ENCODE measurements around the gene DOCK9.

The DOCK9 gene

DNA sequence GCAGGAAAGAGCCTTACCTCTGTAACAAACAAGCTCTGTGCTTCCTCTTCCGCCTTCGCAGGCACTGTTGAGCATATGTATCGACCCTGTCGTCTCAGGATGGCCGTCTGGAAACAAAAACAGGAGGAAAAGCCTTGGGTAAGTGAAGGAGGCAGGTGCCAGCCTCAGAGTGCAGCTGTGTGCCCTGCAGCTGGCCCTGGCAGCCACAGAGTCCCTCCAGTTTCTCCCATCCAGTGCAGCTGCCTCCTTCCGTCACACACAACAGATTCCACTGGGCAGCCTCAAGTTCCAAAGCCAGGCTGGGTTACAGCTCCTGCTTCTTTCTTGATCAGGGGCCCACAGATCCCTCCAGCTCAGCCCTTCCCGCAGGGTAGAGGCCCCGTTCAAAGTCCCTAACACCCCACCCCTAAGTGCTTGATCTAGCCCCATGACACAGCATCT, 47.7 kb downstream of the DOCK9 start:
- DNase-seq (ENCODE audit: low read depth), result no peak
- no peak overlapping the region for H3K4me3 ChIP-seq (ENCODE audit: low read depth, low read length)
- TF ChIP-seq, protein P1, sequence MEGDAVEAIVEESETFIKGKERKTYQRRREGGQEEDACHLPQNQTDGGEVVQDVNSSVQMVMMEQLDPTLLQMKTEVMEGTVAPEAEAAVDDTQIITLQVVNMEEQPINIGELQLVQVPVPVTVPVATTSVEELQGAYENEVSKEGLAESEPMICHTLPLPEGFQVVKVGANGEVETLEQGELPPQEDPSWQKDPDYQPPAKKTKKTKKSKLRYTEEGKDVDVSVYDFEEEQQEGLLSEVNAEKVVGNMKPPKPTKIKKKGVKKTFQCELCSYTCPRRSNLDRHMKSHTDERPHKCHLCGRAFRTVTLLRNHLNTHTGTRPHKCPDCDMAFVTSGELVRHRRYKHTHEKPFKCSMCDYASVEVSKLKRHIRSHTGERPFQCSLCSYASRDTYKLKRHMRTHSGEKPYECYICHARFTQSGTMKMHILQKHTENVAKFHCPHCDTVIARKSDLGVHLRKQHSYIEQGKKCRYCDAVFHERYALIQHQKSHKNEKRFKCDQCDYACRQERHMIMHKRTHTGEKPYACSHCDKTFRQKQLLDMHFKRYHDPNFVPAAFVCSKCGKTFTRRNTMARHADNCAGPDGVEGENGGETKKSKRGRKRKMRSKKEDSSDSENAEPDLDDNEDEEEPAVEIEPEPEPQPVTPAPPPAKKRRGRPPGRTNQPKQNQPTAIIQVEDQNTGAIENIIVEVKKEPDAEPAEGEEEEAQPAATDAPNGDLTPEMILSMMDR (IDR thresholded peaks at IDR 0.05; ENCODE audit: low read depth, low read length, missing control alignments), result no peak
- in situ Hi-C loops (cut with HindIII; ENCODE audit: low sequenced_read_pairs), result no loop called here

DNA sequence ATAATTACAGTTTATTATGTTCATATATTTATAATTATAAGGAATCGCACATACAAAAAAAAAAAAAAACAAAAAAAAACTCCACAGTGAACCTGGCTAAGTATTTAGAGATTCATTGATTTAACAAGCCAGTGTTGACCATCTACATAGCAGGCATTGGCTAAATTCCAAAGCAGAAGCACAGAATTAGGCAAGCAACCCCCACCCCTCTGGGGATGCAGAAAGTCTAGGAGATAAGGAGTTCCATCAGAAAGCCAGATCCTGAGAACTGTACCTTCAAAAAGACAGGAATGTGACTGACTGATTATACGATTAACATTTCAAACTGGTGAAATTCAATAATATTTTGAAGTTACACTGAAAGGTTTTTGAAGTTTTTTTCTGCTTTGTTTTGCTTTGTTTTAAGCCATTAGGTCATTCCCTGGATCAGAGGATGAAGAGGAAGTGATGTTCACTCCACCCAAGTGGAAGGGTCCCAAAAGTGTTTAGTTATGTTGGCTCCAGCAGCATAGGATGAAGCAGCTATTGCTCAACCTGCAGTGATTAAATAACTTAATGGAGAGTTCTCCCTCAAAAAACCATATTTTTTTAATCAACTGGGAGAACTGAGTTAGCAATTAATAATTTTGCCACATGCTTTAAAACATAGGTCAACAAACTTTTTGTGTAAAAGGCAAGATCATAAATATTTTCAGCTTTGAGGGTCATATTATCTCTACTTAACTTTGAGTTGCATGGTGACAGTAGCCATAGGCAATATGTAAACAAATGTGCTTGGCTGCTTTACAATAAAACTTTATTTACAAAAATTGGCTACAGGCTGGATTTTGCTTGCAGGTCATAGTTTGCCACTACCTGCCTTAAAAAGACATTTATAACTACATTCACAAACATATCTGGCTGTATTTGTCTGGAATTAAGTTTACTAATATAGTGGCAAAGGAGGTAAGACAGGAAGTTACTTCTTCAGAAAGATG, 49.6 kb downstream of the DOCK9 start:
- no peak overlapping the region for H3K4me3 ChIP-seq (ENCODE audit: low read depth, low read length)
- TF ChIP-seq, protein P1 (IDR thresholded peaks at IDR 0.05; ENCODE audit: low read depth, low read length, missing control alignments), result no peak
- in situ Hi-C loops (cut with HindIII; ENCODE audit: low sequenced_read_pairs), result no loop called here
- no peak for DNase-seq (ENCODE audit: low read depth)

DNA sequence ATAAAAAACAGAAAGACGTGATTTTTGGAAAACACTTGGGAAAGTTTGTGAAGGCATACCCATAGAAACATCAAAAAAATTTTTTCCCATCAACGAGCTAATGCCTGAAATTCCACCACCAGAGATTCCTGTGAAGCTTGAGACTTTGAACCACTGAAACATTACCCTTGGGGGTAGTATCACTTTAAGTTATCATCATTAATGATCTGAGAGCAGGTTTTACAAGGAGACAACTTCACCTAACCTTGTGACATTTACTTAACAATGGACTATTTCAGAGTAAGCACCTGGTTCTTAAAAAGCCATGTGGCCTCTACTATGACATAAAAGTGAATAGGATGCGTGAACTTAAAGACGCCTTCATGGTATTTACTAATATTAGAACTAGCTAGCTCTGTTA, 51.9 kb downstream of the DOCK9 start:
- DNase-seq (ENCODE audit: low read depth), result no peak
- TF ChIP-seq, protein P1 (IDR thresholded peaks at IDR 0.05; ENCODE audit: low read depth, low read length, missing control alignments), result no peak
- in situ Hi-C loops (cut with HindIII; ENCODE audit: low sequenced_read_pairs), result no loop called here
- no peak overlapping the region for H3K4me3 ChIP-seq (ENCODE audit: low read depth, low read length)

DNA sequence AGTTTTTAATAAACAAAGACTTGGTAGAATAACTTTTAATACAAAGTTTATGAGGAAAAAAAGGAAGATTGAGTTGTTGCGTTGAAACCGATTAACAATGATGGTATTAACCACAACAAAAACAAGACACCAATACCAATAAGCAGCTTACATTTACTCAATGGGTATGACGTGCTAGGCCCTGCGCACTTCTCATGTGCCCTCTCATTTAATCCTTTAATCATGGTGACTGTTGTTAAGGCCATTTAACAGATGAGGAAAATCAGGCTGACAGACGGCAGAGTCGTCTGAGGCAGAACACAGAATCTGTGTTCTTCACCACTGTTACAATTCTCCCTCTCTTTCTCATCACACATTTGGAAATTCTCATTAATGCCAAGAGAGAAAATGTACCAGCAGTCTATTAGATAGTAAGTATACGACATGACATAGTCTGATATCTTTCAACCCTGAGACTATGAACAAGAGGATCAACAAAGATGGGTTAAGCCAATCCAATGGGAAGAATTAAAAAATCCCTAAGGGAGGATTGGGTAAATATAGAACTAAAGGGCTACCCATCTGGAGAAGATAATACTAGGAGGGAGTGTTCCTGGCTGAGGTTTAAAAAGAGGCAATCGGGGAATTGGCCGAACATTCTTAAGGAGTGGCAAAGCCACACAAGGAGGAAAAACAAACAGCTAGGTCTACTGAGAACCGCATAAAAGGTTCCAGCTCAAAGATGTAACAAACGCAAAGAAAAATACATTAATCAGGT, 54.0 kb downstream of the DOCK9 start:
- TF ChIP-seq, protein P1 (IDR thresholded peaks at IDR 0.05; ENCODE audit: low read depth, low read length, missing control alignments), result no peak
- no peak overlapping the region for H3K4me3 ChIP-seq (ENCODE audit: low read depth, low read length)
- in situ Hi-C loops (cut with HindIII; ENCODE audit: low sequenced_read_pairs), result no loop called here
- no peak for DNase-seq (ENCODE audit: low read depth)

DNA sequence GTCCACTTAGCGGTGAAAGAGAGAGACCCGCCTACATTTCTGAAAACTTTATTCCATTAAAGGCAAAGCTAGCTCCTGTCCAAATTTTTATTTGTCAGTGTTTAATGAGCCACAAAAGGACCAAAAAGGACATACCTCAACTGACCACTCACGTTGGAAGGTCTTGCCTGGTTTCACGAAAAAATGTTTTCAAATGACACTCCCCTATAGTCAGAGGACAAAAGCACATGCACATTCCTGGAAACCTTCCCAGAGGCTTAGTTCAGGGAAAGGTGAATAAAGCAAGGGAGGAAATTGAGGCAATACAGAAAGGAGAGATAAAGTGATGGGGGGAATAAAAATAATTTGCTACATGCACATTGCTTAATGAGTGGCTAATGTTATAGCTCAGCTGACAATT, 55.6 kb downstream of the DOCK9 start:
- in situ Hi-C loops (cut with HindIII; ENCODE audit: low sequenced_read_pairs), result no loop called here
- TF ChIP-seq, protein P1 (IDR thresholded peaks at IDR 0.05; ENCODE audit: low read depth, low read length, missing control alignments), result no peak

DNA sequence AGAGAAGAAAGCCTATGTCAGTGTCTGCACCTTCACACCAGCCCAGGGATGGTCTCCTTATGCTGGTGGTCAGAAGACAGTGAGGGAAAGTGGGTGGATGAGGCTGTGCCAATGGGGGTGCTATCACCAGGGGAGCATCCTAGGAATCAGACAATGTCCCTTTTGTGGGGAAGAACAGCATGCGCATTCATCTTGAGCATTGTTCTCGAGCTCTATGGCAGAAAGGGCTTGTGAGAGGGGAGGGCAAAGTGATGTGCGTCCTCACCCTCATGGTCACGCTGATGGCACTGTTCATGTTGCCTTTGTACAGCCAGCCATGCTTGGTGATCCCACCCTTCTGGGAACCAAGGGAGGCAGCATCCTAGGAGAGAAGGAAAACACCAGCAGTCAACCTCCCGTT, 56.1 kb downstream of the DOCK9 start:
- DNase-seq (ENCODE audit: low read depth), result no peak
- TF ChIP-seq, protein P1 (IDR thresholded peaks at IDR 0.05; ENCODE audit: low read depth, low read length, missing control alignments), result no peak
- in situ Hi-C loops (cut with HindIII; ENCODE audit: low sequenced_read_pairs), result no loop called here
- no peak overlapping the region for H3K4me3 ChIP-seq (ENCODE audit: low read depth, low read length)

More for the DNA sequence above, 55.6 kb downstream of the DOCK9 start:
- peak; percentile 46 for DNase-seq (ENCODE audit: low read depth)
- H3K4me3 ChIP-seq (ENCODE audit: low read depth, low read length), result no peak overlapping the region

Measured in astrocyte of the cerebellum (primary cell).